HepG2 (cell line): ENCODE data around the gene KLF13. TPM values are rescaled to one million over a fixed set of nuclear protein-coding genes. Genes with fewer than 3 reads are reported as not detected.

ENCODE experiments used
- ATRX ChIP-seq: sonication (generic); formaldehyde crosslinking; IDR thresholded peaks from 2 replicates; pipeline ENCODE4 v1.4.0; 2020; ENCODE audit warnings: missing genetic modification reagents, borderline replicate concordance
- CSRNP1 ChIP-seq: sonication (generic); formaldehyde crosslinking; IDR thresholded peaks from 2 replicates; pipeline ENCODE4 v1.8.1; 2023; ENCODE audit warnings: mild to moderate bottlenecking, missing genetic modification reagents
- E2F5 ChIP-seq: sonication (generic); formaldehyde crosslinking; conservative IDR thresholded peaks from 2 replicates; pipeline ENCODE4 v1.4.0; 2020; ENCODE audit warnings: missing genetic modification reagents
- FOXK1 ChIP-seq: sonication (generic); formaldehyde crosslinking; IDR thresholded peaks from 2 replicates; pipeline ENCODE4 v1.4.0; 2020; ENCODE audit warnings: low read depth, missing genetic modification reagents, borderline replicate concordance
- HDAC1 ChIP-seq: sonication (generic); formaldehyde crosslinking; IDR thresholded peaks from 2 replicates; pipeline ENCODE4 v1.5.1; 2020; ENCODE audit warnings: mild to moderate bottlenecking, missing genetic modification reagents
- NKX3-1 ChIP-seq: sonication (generic); formaldehyde crosslinking; IDR thresholded peaks from 2 replicates; pipeline ENCODE4 v1.5.0; 2020; ENCODE audit warnings: missing genetic modification reagents
- SETDB1 ChIP-seq: sonication (generic); formaldehyde crosslinking; IDR thresholded peaks from 2 replicates; pipeline ENCODE4 v1.5.1; 2020; ENCODE audit warnings: missing genetic modification reagents, mild to moderate bottlenecking, borderline replicate concordance
- SMAD9 ChIP-seq: sonication (generic); formaldehyde crosslinking; IDR thresholded peaks from 2 replicates; pipeline ENCODE4 v1.5.1; 2020; ENCODE audit warnings: mild to moderate bottlenecking, missing genetic modification reagents
- SRY ChIP-seq: sonication (generic); formaldehyde crosslinking; IDR thresholded peaks from 2 replicates; pipeline ENCODE4 v1.8.0; 2022; ENCODE audit warnings: mild to moderate bottlenecking, missing genetic modification reagents
- TGIF2 ChIP-seq: IDR thresholded peaks from 2 replicates; pipeline ENCODE4 v1.6.1; 2016; ENCODE audit warnings: control low read depth, missing compliant biosample characterization
- ZBTB25 ChIP-seq: IDR thresholded peaks from 2 replicates; pipeline ENCODE4 v1.6.1; 2018; ENCODE audit warnings: missing genetic modification reagents
- ZNF572 ChIP-seq: sonication (generic); formaldehyde crosslinking; IDR thresholded peaks from 2 replicates; pipeline ENCODE4 v1.5.1; 2020; ENCODE audit warnings: mild to moderate bottlenecking, missing genetic modification reagents
- ZNF660 ChIP-seq: sonication (generic); formaldehyde crosslinking; IDR thresholded peaks from 2 replicates; pipeline ENCODE4 v1.5.1; 2020; ENCODE audit warnings: mild to moderate bottlenecking, low read depth, missing genetic modification reagents, borderline replicate concordance
- polyA plus RNA-seq, 8 experiments: library from polyadenylated mRNA; depleted of rRNA in 3 of 8; stranded (reverse) in 7 of 8; unstranded in 1 of 8; fragments of >200 nt; fragmentation: Illumina TruSeq in 4 of 8; extraction: Trizol in 4 of 8; gene quantifications; 2 replicates each; pipeline versions ENCODE4 v1.2.1 to v1.2.3, GENCODE V29; 2011 to 2016; ENCODE audit warnings: low read depth in 4 of 8, missing spikeins in 1 of 8, mixed read lengths in 1 of 8; ENCODE audit not compliant: insufficient read depth in 1 of 8
- total RNA-seq, 5 experiments: library from RNA; depleted of rRNA; stranded (reverse); fragments of >200 nt; fragmentation: Illumina TruSeq; extraction: Trizol; gene quantifications; 2 replicates each; pipeline ENCODE4 v1.2.3, GENCODE V29; 2016; ENCODE audit warnings: low read depth in 1 of 5
- TF ChIP-seq, protein P1 (sequence below): sonication (generic); formaldehyde crosslinking; IDR thresholded peaks from 2 replicates; pipeline ENCODE4 v1.4.0; 2020; ENCODE audit warnings: mild to moderate bottlenecking, low read depth, missing genetic modification reagents
- TF ChIP-seq, protein P2 (sequence below): sonication (generic); formaldehyde crosslinking; IDR thresholded peaks from 2 replicates; pipeline ENCODE4 v1.5.0; 2020; ENCODE audit warnings: missing genetic modification reagents
- TF ChIP-seq, protein P3 (sequence below): IDR thresholded peaks from 2 replicates; pipeline ENCODE4 v1.6.1; 2012; ENCODE audit warnings: inconsistent platforms
- TF ChIP-seq, protein P4 (sequence below): sonication (generic); formaldehyde crosslinking; IDR thresholded peaks from 2 replicates; pipeline ENCODE4 v1.5.0; 2020; ENCODE audit warnings: missing genetic modification reagents

KLF13 gene
- total and polyA plus RNA-seq, 2 of the 13 experiments (the other 11 are each of a cell fraction or from before 2014, with no cell fraction given) = 16.8 to 25.1 TPM

DNA sequence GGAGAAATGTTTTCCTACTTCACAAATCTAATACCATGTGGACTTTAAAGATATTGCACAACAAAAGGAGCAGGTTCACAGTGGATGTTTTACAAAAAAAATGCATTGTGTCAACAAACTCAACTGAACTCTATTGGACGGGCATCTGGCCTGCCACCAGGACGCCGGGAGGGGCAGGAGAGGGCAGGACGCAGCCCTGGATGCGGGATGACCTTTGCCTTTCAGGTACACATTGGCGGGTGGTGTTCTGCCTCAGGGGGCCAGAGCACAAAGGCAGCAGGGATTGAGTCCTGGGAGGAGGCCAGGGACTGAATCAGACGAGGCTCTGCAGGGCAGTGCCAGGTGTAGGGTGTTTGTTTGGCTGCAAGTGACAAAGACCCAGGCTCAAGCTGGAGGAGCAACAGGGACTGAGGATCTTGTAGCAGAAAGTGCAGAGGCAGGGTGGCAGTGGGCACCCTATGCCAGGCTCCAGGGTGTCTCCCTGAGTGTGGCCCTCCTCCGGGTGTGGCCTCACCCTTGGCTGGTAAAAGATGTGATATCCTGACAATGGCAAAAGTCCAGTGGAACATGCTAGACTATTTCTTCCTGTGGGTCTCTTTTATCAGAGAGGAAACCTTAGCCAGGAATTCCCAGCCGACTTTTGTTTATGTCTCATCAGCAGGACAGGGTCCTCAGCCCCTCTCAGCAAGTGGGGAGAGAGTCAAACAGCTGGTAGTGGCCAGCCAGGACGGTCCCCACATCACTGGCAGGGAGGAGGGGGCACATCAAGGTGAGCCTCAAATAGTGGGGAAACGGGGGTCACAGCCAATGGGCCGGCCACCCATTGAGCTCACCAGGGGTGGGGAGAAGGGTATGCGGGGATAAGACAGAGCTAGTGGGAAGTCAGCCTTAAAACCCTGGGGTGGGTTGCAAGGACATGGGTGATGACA lies 29.7 kb upstream of the KLF13 start (continued):
- TF ChIP-seq CSRNP1 (CRISPR knock-in tag) (no peak), SMAD9 (CRISPR knock-in tag) (0 out of 2 replicates have a peak, but pooled peaks have one; percentile 70), ZNF660 (CRISPR knock-in tag) (no peak), FOXK1 (CRISPR knock-in tag) (peak; percentile 92), SRY (CRISPR knock-in tag) (no peak), E2F5 (CRISPR knock-in tag) (no peak), ZNF572 (CRISPR knock-in tag) (no peak), SETDB1 (CRISPR knock-in tag) (no peak), ATRX (no peak), ZBTB25 (CRISPR knock-in tag) (peak; percentile 83), NKX3-1 (CRISPR knock-in tag) (no peak), HDAC1 (peak; percentile 98), TGIF2 (peak; percentile 41; the same call in 1 of the 2 replicates)
- TF ChIP-seq, protein P1, sequence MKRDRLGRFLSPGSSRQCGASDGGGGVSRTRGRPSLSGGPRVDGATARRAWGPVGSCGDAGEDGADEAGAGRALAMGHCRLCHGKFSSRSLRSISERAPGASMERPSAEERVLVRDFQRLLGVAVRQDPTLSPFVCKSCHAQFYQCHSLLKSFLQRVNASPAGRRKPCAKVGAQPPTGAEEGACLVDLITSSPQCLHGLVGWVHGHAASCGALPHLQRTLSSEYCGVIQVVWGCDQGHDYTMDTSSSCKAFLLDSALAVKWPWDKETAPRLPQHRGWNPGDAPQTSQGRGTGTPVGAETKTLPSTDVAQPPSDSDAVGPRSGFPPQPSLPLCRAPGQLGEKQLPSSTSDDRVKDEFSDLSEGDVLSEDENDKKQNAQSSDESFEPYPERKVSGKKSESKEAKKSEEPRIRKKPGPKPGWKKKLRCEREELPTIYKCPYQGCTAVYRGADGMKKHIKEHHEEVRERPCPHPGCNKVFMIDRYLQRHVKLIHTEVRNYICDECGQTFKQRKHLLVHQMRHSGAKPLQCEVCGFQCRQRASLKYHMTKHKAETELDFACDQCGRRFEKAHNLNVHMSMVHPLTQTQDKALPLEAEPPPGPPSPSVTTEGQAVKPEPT (CRISPR knock-in tag) = no peak
- TF ChIP-seq, protein P2, sequence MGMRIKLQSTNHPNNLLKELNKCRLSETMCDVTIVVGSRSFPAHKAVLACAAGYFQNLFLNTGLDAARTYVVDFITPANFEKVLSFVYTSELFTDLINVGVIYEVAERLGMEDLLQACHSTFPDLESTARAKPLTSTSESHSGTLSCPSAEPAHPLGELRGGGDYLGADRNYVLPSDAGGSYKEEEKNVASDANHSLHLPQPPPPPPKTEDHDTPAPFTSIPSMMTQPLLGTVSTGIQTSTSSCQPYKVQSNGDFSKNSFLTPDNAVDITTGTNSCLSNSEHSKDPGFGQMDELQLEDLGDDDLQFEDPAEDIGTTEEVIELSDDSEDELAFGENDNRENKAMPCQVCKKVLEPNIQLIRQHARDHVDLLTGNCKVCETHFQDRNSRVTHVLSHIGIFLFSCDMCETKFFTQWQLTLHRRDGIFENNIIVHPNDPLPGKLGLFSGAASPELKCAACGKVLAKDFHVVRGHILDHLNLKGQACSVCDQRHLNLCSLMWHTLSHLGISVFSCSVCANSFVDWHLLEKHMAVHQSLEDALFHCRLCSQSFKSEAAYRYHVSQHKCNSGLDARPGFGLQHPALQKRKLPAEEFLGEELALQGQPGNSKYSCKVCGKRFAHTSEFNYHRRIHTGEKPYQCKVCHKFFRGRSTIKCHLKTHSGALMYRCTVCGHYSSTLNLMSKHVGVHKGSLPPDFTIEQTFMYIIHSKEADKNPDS = 0 out of 2 replicates have a peak, but pooled peaks have one; percentile 16
- TF ChIP-seq, protein P3, sequence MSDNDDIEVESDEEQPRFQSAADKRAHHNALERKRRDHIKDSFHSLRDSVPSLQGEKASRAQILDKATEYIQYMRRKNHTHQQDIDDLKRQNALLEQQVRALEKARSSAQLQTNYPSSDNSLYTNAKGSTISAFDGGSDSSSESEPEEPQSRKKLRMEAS = peak; percentile 87
- TF ChIP-seq, protein P4, sequence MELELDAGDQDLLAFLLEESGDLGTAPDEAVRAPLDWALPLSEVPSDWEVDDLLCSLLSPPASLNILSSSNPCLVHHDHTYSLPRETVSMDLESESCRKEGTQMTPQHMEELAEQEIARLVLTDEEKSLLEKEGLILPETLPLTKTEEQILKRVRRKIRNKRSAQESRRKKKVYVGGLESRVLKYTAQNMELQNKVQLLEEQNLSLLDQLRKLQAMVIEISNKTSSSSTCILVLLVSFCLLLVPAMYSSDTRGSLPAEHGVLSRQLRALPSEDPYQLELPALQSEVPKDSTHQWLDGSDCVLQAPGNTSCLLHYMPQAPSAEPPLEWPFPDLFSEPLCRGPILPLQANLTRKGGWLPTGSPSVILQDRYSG = 0 out of 2 replicates have a peak, but pooled peaks have one; percentile 67
